Metanephros (tissue), 1 donor: ENCODE data around the gene CRY1. TPM values are rescaled to one million over a fixed set of nuclear protein-coding genes. Genes with fewer than 3 reads are reported as not detected.

ENCODE experiments used
- total RNA-seq: library from RNA; depleted of rRNA; stranded (reverse); fragments of >200 nt; gene quantifications from one replicate; pipeline ENCODE4 v1.2.3, GENCODE V29; 2014

CRY1 gene
- total RNA-seq, result 31.4 TPM

DNA sequence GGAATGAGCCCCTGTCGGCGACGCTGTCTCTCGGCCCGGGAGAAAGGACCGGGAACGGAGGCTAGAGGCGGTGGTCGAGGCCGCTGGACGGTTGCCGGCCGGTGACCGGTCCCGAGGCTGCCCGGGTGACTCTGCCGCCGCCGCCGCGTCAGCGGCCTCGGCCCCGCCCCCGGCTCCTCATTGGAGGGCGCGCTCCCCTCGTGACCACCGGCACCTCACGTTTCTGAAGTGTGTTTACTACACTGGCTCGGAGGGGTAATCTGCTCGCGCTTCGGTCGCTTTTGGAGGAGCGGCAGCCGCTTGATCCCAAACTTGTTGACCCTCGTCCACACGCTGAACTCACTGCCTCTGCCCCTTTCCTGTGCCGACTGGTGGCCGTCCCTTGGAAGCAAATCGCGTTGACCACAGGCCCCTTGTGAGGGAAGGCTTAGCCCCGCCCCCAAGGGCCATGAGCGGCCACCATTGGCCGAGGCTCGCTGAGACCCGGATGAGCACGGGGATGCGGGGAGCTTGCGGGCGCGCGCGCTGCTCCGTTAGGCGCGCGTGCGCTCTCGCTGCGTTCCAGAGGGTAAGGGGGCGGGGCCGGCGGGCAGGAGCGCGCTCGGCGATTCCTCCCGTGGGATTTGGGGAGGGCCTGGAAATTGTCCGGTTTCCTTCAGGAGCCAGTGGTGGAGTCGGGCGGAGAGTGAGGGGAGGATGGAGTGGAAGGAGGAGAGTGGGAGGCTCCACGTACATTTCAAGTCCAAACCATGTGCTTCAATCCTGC lies at the start of gene CRY1:
TSS of gene CRY1 (minus strand) at position 133 of the 766 bp plus-strand sequence. CDS start 588 bp downstream, outside the sequence.

DNA sequence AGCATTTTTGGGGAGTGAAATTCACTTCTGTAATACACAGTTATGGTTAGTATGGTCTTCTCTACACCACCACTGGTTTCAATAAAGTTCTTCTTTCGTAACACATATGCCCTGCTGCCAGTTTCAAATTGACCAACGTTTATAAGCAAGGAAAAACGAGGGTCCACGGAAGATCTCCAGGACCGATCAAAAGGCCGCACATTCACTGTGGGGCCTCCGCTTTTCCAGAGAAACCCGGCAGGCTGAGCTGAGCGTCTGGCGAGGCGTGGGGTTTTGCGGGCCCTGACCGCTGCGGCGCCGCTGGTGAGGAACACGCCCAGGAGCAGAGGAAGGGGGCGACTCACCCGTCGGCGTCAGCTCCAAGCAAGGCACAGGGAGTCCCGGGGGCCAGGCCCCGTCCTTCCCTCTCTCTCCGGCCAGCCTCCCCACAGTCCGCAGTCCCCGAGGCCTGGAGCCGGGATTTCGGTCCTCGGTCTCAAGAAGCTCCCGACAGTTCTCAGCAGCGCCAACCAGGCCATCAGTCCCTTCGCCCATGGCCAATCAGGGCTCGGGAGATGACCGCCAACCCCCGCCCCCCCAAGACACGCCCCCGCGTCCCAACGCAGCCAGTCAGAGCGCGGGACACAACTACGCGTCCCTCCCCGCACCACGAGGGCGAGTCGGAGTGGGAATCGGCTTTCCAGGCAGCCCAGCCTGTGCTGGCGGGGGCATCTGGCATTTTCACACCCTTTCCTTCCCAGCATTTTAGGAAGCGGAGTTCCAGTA lies 106.5 kb downstream of the CRY1 start, which contains the start of gene MTERF2:
TSS of gene MTERF2 (minus strand) at position 522 of the 765 bp plus-strand sequence. CDS start 8,432 bp downstream, outside the sequence.

DNA sequence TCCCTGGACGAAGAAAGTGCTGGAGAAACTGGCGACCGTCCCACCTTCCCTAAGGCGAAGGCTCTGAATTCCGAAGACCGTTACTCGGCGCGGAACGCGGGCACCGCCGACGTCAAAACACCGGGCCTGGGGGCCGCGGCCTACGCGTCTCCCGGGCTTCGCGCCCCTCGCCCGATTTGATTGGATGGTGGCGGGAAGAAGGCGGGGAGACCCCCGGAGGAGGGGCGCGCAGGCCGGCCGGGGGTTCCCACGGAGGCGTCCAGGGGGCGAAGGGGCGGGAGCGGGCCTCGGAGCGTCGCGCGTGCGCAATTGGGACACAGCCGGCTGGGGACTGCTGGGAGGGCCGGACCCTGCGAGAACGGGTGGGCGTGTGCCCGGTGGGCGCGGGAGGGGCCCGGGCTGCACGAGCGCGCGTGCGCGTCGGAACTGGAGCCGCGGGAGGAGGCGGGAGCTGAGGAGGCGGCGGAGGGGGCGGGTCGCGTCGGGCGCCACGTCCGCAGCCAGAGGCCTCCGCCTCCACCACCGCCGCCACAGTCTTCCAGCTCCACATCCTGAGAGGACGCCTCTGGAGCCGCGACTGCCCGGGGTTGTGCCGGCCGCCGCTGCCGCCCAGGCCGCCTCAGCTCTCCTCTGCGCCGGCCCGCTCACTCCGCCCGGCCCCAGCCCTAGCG lies 137.8 kb downstream of the CRY1 start, which contains the start of gene TMEM263:
TSS of gene TMEM263 (plus strand) at position 531 of the 671 bp plus-strand sequence. CDS start 11,210 bp downstream, outside the sequence.

Other genes starting within 250 kb of the CRY1 start
- gene TMEM263, start 137.6 kb downstream of the CRY1 start, total RNA-seq, result 60.0 TPM
- gene MTERF2, start 106.4 kb downstream of the CRY1 start, total RNA-seq, result 23.2 TPM